GM19351 (cell line): Measurements from ENCODE around the gene NCS1.

Source experiments
- ATAC-seq: cut with Tn5 transposase; IDR thresholded peaks from one replicate; pipeline ENCODE4 v1.9.1; 2021; ENCODE audit warnings: mild to moderate bottlenecking, moderate library complexity; ENCODE audit not compliant: unreplicated experiment

The NCS1 gene

GRCh38 chr9:130193103-130193502 is 20.9 kb downstream of the NCS1 start:
- no peak for ATAC-seq

GRCh38 chr9:130193531-130194377 is 21.6 kb downstream of the NCS1 start:
- no peak for ATAC-seq

GRCh38 chr9:130194378-130194932 is 22.3 kb downstream of the NCS1 start:
- ATAC-seq = no peak

- ATAC-seq = no peak
Measured at GRCh38 chr9:130195638-130196037, 23.4 kb downstream of the NCS1 start.

GRCh38 chr9:130196643-130197042 is 24.4 kb downstream of the NCS1 start:
- ATAC-seq = no peak

DNA sequence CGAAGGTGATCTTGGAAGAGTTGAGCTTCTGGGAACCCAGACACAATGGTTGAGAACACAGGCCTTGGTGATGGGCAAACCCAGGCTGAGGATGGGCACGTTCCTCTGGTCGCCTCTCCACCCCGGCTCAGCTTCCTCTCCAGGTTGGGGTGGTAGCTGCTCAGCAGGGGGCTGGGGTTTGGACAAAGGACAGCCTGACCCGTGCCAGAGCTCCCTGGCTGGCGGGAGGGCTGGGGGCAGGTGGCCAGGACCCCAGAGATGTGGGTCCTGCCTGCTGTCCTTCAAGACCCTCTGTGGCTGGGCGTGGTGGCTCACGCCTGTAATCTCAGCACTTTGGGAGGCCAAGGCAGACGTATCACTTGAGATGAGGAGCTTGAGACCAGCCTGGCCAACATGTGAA is 25.2 kb downstream of the NCS1 start:
- ATAC-seq = no peak

GRCh38 chr9:130197888-130198287 is 25.7 kb downstream of the NCS1 start:
- no peak for ATAC-seq

DNA sequence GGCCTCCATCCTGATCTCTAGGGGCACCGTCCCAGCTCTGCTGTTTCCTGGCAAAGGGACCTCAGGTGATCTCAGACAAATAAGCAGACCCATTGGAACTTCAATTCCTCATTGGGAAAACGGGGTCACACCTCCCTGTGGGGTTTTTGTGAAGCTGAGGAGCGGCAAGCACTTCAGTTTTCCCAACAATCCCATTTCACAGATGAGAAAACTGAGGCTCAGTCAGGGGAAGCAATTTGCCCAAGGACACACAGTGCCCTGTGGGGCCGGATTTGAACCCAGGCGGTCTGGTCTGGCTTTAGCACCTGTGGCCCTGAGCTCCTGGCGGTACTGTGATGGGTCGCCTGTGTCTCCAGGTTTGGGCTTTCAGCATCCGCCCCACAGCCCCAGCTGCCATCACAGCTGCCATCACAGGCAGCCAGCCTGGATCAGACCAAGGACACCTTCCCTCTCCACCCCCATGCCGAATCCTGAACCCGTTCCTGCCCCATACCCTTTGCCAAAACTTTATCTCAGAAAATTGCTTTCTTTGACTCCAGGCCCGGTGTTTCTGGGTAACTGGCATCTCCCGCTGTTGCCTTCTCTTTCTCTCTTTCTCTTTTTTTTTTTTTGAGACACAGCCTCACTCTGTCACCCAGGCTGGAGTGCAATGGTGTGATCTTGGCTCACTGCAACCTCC is 26.4 kb downstream of the NCS1 start:
- ATAC-seq = no peak

DNA sequence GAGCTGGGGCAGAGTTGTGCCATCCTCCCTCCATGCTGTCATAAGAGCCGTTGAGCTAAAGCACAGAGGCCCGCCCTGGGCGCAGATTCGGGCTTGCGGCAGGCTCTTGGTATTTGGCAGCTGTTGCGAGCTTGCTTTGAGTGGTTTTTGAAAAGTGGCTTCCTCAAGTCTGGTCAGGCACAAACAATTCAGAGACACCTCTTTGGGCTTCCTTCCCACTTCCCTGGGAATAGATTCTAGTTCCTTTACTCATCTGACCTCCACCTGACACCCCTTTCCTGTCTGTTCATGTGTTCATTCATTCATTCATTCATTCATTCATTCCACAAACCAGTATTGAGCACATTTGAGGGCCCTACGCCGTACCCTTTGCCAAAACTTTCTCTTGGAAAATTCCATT is 27.4 kb downstream of the NCS1 start:
- ATAC-seq = no peak

DNA sequence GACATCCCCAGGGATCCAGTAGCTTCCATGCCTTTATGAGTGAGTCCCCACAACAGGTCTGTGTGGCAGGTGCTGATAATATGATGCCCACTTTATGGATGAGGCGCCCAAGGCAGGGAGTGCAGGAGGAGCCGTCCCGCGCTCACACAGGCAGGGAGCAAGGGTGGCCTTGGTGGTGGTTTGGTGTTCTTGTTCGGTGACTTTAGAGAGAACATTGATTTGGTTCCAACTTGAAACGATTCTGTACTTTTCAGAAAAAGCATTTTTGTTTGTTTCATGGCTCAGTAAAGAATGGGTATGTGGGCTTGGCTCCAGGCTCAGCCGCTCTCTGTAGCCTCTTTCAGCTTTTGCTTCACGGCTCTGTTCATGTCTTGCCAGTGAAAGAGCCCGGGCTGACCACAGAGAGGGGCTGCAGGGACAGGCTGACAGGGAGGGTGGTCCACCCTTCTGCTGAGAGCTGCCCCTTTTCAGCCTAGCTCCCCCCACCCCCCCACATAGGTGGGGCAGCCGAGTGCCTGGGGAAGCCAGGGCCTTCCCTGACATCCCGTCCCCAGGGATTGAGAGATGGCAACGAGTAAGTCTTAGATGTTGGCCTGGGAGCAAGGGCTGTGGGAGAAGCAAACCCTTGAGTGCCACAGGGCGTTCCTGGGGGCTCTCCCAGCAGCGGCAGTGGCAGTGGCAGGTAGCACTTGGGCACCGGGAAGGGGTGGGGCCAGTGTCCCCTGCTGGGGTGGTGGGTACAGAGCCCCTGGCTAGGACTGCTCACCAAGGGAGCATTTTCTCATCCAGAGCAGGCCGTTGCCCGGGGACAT is 28.0 kb downstream of the NCS1 start:
- no peak for ATAC-seq

- no peak for ATAC-seq
Measured at GRCh38 chr9:130201399-130201873, 29.2 kb downstream of the NCS1 start.

DNA sequence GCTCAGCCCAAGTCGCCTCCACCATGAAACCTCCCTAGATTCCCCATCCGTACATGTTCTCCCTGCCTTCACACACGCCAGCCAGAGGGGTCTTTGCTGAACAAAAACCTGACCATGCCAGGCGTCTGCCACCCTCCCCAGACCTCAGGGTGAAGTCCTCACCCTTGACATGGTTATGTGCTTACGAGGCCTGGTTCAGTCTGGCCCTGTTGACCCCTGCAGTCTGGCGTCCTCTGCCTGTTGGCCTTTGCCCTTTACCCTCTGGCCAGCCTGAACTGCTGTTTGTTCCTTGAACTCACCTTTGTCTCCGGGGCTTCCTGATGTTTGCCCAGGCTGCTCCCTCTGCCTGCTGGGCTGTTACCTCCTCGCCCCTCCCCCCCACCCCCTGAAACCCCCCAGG is 29.8 kb downstream of the NCS1 start:
- ATAC-seq = no peak

DNA sequence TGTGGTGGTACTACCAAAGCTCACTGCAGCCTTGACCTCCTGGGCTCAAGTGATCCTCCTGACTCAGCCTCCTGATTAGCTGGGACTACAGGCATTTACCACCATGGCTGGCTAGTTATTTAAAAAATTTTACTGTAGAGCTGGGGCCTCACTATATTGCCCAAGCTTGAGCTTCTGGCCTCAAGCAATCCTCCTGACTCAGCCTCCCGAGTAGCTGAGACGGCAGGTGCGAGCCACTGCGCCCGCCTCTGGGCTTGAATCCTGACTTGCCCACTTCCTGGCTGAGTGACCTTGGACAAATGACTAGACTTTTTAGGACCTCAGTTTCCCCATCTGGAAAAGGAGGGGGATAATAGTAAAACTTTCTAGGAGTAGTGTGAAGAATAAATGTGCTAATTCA is 32.1 kb downstream of the NCS1 start:
- no peak for ATAC-seq

- no peak for ATAC-seq
Measured at GRCh38 chr9:130204959-130205358, 32.8 kb downstream of the NCS1 start.

DNA sequence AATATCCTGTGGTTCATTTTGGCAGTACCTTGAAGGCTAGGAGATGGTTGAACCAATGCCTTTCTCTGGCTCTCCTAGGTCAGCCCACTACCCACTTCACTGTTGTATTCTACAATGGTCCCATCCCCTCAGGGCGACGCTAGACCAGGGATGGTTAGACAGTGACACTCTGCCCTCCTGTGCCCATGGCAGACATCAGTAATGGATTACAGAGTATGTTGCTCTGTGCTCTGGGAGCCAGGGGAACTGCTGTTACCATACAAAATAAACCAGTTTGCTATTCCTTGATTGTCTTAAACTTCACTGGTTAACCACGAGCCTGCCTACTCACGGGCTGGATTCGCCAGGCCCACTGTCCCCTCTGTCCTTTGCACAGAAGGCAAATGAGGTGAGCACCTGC is 33.7 kb downstream of the NCS1 start:
- ATAC-seq = no peak

- ATAC-seq = no peak
Measured at GRCh38 chr9:130206579-130206978, 34.4 kb downstream of the NCS1 start.

GRCh38 chr9:130207241-130207992 is 35.2 kb downstream of the NCS1 start:
- ATAC-seq = no peak

- no peak for ATAC-seq
Measured at GRCh38 chr9:130208600-130209347, 36.6 kb downstream of the NCS1 start.

DNA sequence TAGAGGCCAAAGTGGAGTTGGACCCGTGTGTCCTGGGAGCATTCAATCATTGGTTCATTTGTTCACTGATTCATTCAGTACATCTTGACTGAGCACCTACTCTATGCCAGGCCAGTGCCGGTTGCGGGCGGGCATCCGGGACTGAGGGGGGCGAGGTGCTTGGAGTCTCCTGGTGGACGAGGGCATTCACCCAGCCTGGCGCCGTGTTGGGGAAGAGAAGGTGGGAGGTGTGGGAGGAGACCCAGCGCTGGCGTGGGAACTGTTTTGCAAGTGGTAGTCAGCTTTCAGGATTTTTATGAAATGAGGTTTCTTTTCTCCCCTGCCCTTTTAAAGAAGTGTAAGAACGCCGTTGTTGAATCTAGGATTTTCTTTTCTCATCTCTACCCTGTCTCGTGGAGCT is 37.2 kb downstream of the NCS1 start:
- ATAC-seq = no peak
